ENCODE results near the gene CGB5.
"Not testable (repeated sequence)": the region's sequence is repeated elsewhere in the genome, so short reads cannot be mapped to it uniquely, and the experiment has no call there.

Gene CGB5

GRCh38 chr19:49043548-49043947, at the start of gene CGB5:
CGB5 (plus strand) TSS chr19:49043848; CDS start chr19:49044210, 362 bp downstream.
- not testable (repeated sequence) for FAIRE-seq; DNase-seq (ENCODE audit: insufficient read length, low spot score)

GRCh38 chr19:48994035-48994386, 49.6 kb upstream of the CGB5 start:
- TF ChIP-seq, protein P1, sequence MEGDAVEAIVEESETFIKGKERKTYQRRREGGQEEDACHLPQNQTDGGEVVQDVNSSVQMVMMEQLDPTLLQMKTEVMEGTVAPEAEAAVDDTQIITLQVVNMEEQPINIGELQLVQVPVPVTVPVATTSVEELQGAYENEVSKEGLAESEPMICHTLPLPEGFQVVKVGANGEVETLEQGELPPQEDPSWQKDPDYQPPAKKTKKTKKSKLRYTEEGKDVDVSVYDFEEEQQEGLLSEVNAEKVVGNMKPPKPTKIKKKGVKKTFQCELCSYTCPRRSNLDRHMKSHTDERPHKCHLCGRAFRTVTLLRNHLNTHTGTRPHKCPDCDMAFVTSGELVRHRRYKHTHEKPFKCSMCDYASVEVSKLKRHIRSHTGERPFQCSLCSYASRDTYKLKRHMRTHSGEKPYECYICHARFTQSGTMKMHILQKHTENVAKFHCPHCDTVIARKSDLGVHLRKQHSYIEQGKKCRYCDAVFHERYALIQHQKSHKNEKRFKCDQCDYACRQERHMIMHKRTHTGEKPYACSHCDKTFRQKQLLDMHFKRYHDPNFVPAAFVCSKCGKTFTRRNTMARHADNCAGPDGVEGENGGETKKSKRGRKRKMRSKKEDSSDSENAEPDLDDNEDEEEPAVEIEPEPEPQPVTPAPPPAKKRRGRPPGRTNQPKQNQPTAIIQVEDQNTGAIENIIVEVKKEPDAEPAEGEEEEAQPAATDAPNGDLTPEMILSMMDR (IDR thresholded peaks at IDR 0.05; ENCODE audit: insufficient read depth, missing control alignments) = no peak
- FAIRE-seq (no peak), DNase-seq (ENCODE audit: insufficient read length, low spot score) (no peak)

DNA sequence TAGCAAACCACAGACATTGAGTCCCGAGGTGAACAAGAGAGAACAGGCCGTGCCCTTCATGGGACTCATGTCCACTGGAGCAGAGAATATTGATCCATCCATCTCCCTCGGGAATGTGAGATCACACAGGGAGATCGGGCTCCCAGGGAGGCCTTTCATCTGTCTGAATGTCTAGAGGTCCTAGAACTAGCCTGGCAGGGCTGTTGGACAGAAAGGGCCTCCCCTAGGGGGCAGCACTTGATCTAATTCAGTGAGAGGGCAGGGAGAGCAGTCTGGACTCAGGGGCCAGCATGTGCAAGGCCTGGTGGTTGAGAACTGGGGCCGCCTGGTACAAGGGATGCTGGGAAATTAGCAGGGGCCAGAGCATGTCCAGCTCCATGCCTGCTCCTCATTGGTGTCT, 45.7 kb upstream of the CGB5 start:
- FAIRE-seq = no peak
- DNase-seq (ENCODE audit: insufficient read length, low spot score) = no peak
- TF ChIP-seq, protein P1 (IDR thresholded peaks at IDR 0.05; ENCODE audit: insufficient read depth, missing control alignments) = peak; percentile 50

- DNase-seq (ENCODE audit: insufficient read length, low spot score) (no peak), FAIRE-seq (no peak)
- TF ChIP-seq, protein P1 (IDR thresholded peaks at IDR 0.05; ENCODE audit: insufficient read depth, missing control alignments) = peak; percentile 69
These were observed 43.9 kb upstream of the CGB5 start for GRCh38 chr19:48999481-49000325.

GRCh38 chr19:49004133-49004532, 39.5 kb upstream of the CGB5 start:
- TF ChIP-seq, protein P1 (IDR thresholded peaks at IDR 0.05; ENCODE audit: insufficient read depth, missing control alignments) = no peak
- no peak for FAIRE-seq
- no peak for DNase-seq (ENCODE audit: insufficient read length, low spot score)

- TF ChIP-seq, protein P1 (IDR thresholded peaks at IDR 0.05; ENCODE audit: insufficient read depth, missing control alignments) = no peak
- FAIRE-seq (no peak), DNase-seq (ENCODE audit: insufficient read length, low spot score) (no peak)
These were observed 38.6 kb upstream of the CGB5 start for GRCh38 chr19:49004964-49005614.

DNA sequence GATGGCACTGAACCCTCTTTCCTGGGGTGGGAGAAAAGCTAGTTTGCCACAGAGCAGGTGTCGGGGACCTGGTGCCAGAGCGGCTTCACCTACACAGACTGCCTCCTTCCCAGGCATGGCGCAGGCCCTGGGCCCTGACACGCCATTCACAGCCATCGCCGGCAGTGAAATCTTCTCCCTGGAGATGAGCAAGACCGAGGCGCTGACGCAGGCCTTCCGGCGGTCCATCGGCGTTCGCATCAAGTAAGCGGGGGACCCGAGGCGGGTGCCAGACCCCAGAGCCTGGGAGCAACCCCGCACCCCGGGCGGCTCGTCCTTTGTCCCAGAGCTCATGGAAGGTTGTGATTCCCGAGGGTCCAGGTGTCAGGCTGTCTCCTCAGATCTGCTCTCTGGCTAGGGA, 36.7 kb upstream of the CGB5 start:
- TF ChIP-seq, protein P1 (IDR thresholded peaks at IDR 0.05; ENCODE audit: insufficient read depth, missing control alignments) = no peak
- no peak for FAIRE-seq
- no peak for DNase-seq (ENCODE audit: insufficient read length, low spot score)

Data from D721Med (cell line).